ENCODE measurements around the gene KCNK17.

- TF ChIP-seq CTCF (IDR thresholded peaks at IDR 0.05), result no peak
- TF ChIP-seq POLR2A (IDR thresholded peaks at IDR 0.05), result no peak
These were observed 30.6 kb upstream of the KCNK17 start for GRCh38 chr6:39344821-39345280.
